ENCODE data around the gene PRELID3B.

- TF ChIP-seq POLR2A (IDR thresholded peaks at IDR 0.05; ENCODE audit: borderline replicate concordance, extremely low read depth, insufficient read depth, insufficient read length) (no peak), YY1 (IDR thresholded peaks at IDR 0.05; ENCODE audit: extremely low read depth, insufficient replicate concordance, low read depth, low read length) (no peak)
Measured at GRCh38 chr20:59017493-59018231, 24.9 kb downstream of the PRELID3B start.
